Neutrophil (primary cell): ENCODE results near the gene ASPHD2.

ENCODE experiments used
- H3K27ac ChIP-seq: fragments of 200-600 bp; sonication (generic); 2 replicates; pipeline ENCODE4 v1.5.1; 2016; ENCODE audit warnings: mild to moderate bottlenecking, moderate library complexity
- H3K27me3 ChIP-seq: fragments of 200-600 bp; sonication (generic); 2 replicates; pipeline ENCODE4 v1.6.0; 2016; ENCODE audit warnings: mild to moderate bottlenecking
- H3K36me3 ChIP-seq: fragments of 200-600 bp; sonication (generic); 2 replicates; pipeline ENCODE4 v1.5.1; 2017
- H3K4me1 ChIP-seq, 2 experiments: fragments of 200-600 bp in 1 of 2; sonication (generic) in 1 of 2; 1 replicate in 1 of 2; 2 replicates in 1 of 2; pipeline versions ENCODE4 v1.5.1 to v1.6.1; 2013 to 2016; ENCODE audit warnings: low read depth in 1 of 2, low read length in 1 of 2, mild to moderate bottlenecking in 1 of 2, moderate library complexity in 1 of 2; ENCODE audit not compliant: control insufficient read depth in 1 of 2, insufficient read depth in 1 of 2
- H3K4me3 ChIP-seq, 2 experiments: fragments of 200-600 bp in 1 of 2; sonication (generic) in 1 of 2; 1 replicate in 1 of 2; 2 replicates in 1 of 2; pipeline ENCODE4 v1.5.1; 2013 to 2016; ENCODE audit warnings: low read depth in 1 of 2, low read length in 1 of 2, mild to moderate bottlenecking in 1 of 2, moderate library complexity in 1 of 2
- H3K9me3 ChIP-seq: fragments of 200-600 bp; sonication (generic); 2 replicates; pipeline ENCODE4 v1.5.1; 2016
- CTCF ChIP-seq: fragments of 200-600 bp; sonication (generic); IDR thresholded peaks from 2 replicates; pipeline ENCODE4 v1.5.1; 2016; ENCODE audit warnings: antibody characterized with exemption

ASPHD2 gene

DNA sequence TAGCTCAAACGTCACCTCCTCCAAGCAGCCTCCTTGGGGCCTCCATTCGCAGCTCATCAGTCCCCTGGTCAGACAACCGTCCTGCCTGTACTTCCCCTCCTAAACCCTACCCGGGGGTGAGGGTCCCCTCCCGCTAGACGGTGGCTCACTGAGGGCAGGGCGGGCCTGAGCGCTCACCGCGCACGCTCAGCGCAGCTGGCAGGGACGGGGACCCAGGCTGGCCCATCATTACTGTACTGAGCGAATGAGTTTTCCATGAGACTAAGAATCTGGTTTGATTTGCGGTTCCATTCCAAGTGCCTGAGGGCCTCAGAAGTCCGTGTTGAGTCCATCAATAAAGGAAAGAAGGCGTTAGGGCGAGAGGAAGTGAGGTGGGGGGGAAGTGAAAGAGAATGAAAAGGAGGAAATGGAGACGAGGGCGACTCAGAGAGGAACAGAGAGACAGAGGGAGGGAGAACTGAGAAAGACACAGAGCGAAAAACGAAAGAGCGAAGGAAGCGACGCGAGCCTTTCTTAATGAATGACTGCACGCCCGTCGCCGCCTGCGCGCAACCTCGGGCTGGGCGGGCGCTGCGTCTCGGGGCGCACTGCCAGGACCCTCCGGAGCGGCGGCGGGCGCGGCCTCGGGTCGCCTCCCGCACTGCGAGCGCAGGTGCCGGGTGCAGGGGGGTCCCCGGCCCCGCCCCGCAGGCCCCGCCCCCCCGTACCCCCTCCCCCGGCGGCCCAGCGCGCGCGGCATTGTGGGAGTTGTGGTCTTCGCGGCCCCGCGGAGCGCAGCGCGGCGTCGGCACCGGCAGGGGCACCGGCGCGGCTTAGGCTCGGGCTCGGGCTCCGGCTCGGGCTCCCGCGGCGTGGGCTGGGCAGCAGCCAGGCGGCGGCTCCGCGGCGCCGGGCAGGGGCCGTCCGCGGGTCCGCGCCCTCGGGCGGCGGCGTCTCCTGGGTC is at the start of gene ASPHD2:
Gene ASPHD2 (plus strand): TSS at position 746 of the 943 bp plus-strand sequence. CDS start 4,356 bp downstream, outside the sequence.
- peak within 1 kb of the TSS; percentile 83 for H3K27ac ChIP-seq
- H3K4me3 ChIP-seq, result peak within 1 kb of the TSS; percentile 66 to 67
- peaks cover 32 to 34% of the 10 kb centered on the region in 2 experiments for H3K4me1 ChIP-seq
- peaks cover 6% of the 10 kb centered on the region for H3K27me3 ChIP-seq
- TF ChIP-seq CTCF, result no peak
- peaks cover 5% of the 10 kb centered on the region for H3K36me3 ChIP-seq
- no peaks in the 10 kb centered on the region for H3K9me3 ChIP-seq

DNA sequence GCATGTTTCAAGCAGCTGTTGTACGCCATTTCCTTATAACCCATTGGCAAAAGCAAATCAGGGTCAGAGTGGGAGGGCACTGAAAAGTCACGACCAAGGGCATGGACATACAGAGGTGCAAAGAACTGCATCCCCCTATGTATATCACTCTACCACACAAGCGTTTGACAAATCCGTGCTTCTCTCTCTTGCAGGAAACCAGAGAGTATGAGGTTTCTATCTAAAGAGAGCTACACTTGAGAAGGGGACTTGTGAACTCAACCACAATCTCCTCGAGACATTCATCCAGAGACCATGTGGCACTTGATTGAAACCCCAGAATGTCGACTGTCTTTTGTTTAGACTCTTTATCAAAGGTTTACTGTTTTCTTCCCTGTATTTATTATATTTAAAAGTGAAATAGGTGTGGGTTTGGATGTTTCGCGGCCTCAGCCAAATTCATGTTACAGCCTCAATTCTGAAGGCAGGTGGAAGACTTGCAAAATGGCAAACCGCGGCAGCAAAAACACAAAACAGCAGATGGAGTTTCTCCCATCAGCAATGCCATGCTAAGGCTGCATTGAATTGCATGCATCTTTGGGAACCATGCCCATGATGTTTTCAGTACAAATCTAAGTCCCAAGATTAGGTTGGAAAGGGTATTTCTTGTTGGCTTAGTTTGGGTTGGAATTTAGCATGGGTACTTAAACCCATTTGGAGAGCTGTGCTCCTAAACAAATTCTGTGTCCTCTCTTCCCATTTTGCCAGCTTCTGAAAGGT is 48.8 kb upstream of the ASPHD2 start:
- peaks cover 26% of the 10 kb centered on the region for H3K27me3 ChIP-seq
- no peaks in the 10 kb centered on the region for H3K9me3 ChIP-seq
- no peak for TF ChIP-seq CTCF
- H3K4me1 ChIP-seq, result peaks cover 4 to 6% of the 10 kb centered on the region in 2 experiments
- H3K4me3 ChIP-seq, result no peak overlapping the region
- no peaks in the 10 kb centered on the region for H3K36me3 ChIP-seq
- no peak overlapping the region for H3K27ac ChIP-seq

DNA sequence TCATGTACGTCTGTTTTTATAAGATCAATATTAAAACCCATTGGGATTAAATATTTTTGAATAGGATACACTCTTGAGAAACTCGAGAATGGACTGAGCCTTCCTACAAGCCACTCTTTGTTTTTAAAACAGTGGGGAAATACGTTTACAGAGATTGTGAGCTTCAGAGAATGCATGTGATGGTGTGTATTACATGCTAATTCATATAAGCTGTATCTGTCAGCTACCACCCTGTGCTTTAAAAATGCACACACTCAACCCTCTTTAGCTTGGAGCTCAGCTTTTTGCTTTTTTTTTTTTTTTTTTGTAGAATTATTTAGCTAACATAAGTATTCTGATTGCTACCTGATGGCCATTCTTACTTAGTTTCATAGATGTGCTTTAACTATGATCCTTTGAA is 46.3 kb upstream of the ASPHD2 start:
- Histone ChIP-seq H3K4me1 (peaks cover 0 to 8% of the 10 kb centered on the region in 2 experiments), H3K27ac (no peak overlapping the region), H3K36me3 (no peaks in the 10 kb centered on the region), H3K4me3 (no peak overlapping the region), H3K27me3 (peaks cover 21% of the 10 kb centered on the region), H3K9me3 (no peaks in the 10 kb centered on the region)
- TF ChIP-seq CTCF, result no peak

DNA sequence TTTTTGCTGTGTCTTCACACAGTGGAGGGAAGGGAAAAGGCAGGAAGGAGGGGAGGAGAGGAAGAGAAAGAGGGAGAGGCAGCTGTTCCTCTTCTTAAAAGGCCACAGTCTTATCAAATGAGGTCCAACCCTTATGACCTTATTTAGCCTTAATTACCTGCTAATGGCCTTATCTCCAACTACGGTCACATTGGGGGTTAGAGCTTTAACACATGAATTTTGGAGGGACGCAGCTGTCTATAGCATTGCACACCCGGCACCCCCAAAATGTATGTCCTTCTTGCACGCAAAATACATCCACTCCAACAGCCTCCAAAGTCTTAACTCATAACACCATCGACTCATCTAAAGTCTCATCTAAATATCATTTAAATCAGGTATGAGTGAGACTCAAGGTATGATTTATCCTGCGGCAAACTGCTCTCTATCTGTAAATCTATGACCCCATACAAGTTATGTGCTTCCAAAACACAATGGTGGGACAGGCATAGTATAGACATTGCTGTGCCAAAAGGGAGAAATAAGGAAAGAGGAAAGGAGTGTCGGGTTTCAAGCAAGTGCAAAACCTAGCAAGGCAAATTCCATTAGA is 45.0 kb upstream of the ASPHD2 start:
- TF ChIP-seq CTCF, result no peak
- Histone ChIP-seq H3K27me3 (peaks cover 26% of the 10 kb centered on the region), H3K36me3 (no peaks in the 10 kb centered on the region), H3K4me1 (peaks cover 0 to 8% of the 10 kb centered on the region in 2 experiments), H3K4me3 (no peak overlapping the region), H3K9me3 (no peaks in the 10 kb centered on the region), H3K27ac (no peak overlapping the region)

GRCh38 chr22:26385164-26385563 is 43.9 kb upstream of the ASPHD2 start:
- Histone ChIP-seq H3K36me3 (no peaks in the 10 kb centered on the region), H3K27ac (no peak overlapping the region), H3K27me3 (peaks cover 21% of the 10 kb centered on the region), H3K9me3 (no peaks in the 10 kb centered on the region), H3K4me1 (peaks cover 0 to 8% of the 10 kb centered on the region in 2 experiments), H3K4me3 (no peak overlapping the region)
- no peak for TF ChIP-seq CTCF
